Urinary bladder (tissue), 4 donors: ENCODE results near the gene APBA2. TPM values are rescaled to one million over a fixed set of nuclear protein-coding genes. Genes with fewer than 3 reads are reported as not detected.

Experiments
- DNase-seq: peaks from one replicate; pipeline ENCODE4 v3.0.0-alpha.2; 2015; ENCODE audit errors: extremely low spot score
- H3K27ac ChIP-seq: one replicate; pipeline ENCODE4 v1.5.1; 2013; ENCODE audit warnings: low read depth, mild to moderate bottlenecking, moderate library complexity
- H3K36me3 ChIP-seq: one replicate; pipeline ENCODE4 v1.6.1; 2013; ENCODE audit warnings: mild to moderate bottlenecking, moderate library complexity; ENCODE audit not compliant: insufficient read depth
- H3K4me1 ChIP-seq: one replicate; pipeline ENCODE4 v1.6.1; 2013; ENCODE audit warnings: mild to moderate bottlenecking, moderate library complexity; ENCODE audit not compliant: insufficient read depth
- H3K4me3 ChIP-seq: one replicate; pipeline ENCODE4 v1.5.1; 2013; ENCODE audit warnings: low read depth, low read length
- WGBS: extraction: QIAGEN DNeasy Blood & Tissue Kit; methylation state at CpG from one replicate; pipeline ENCODE4 v1.1.7; 2013; 5-methylcytosine and 5-hydroxymethylcytosine counted together
- polyA plus RNA-seq: library from polyadenylated mRNA; stranded (reverse); fragments of 200-250 nt; gene quantifications from one replicate; pipeline ENCODE4 v1.2.3, GENCODE V29; 2013
- total RNA-seq: library from RNA; depleted of rRNA; stranded (reverse); fragments of >200 nt; gene quantifications from one replicate; pipeline ENCODE4 v1.2.3, GENCODE V29; 2014
- donor health status: healthy with polysubstance abuse.
- donor health status: healthy.

The APBA2 gene
- total and polyA plus RNA-seq, 2 donors = 4.2 to 12.8 TPM

DNA sequence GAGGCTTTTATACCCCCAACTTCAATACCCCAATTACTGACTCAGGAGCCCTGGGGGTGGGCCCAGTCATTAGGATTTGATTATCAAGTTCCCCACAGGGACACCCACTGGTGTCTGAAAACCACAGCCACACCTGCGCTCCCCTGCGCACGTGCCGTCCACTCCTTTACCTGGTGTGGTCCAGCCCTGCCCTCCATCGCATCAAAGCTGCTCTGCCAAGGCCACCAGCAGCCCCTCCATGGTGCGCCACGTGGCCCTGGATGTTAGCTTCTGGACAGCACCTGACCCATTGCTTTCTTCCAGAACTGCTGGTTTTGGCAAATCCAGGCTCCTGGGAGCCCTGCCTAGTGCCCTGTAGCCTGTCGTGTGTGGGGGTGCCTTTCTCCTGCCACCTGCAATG, 247.5 kb downstream of the APBA2 start:
- no peak for DNase-seq
- Histone ChIP-seq H3K4me3 (no peak overlapping the region), H3K4me1 (no peaks in the 10 kb centered on the region), H3K36me3 (no peaks in the 10 kb centered on the region), H3K27ac (no peak overlapping the region)
- WGBS = 91% methylated on average over 8 of the region's 8 CpGs

DNA sequence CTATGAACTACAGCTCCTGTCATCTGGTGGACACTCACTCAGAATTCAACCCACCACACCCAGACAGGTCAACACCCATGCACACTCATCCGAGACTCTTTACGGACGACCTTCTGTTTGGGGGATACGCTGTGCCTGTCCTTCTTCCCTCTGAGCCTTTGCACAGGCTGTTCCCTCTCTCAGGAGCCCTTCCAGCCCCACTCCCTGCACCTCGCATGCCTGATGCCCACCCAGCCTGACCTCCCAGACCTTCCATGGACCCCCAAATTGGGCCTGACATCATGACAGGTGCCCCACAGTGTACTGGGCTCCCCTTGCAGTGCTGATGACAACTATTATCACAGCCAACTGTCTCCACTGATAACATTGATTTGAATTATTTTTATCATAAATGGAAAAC, 248.0 kb downstream of the APBA2 start:
- no peak for DNase-seq
- WGBS = 81% methylated on average over 5 of the region's 5 CpGs

DNA sequence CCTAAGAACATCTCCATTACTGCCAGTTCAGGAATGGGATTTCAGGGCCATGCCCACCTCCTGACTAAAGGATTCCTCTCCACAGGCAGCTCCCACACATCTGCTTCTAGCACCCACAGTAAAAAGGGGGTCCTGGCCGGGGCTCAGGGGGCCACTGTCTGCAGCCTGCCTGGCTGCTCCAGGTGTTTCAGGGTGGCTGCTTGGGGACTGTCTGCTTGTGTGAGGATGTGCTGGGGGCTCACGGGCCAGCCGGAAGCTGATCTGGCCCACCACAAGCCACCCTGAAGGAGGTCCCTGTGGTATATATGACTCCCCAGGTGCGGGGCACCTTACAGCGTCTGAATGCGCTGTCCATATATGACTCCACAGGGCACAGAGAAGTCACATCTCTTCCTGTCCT, 248.5 kb downstream of the APBA2 start:
- no peaks in the 10 kb centered on the region for H3K4me1 ChIP-seq
- no peaks in the 10 kb centered on the region for H3K36me3 ChIP-seq
- 89% methylated on average over 6 of the region's 6 CpGs for WGBS
- DNase-seq = no peak
- H3K4me3 ChIP-seq = no peak overlapping the region
- no peak overlapping the region for H3K27ac ChIP-seq

More for the DNA sequence above, 248.0 kb downstream of the APBA2 start:
- Histone ChIP-seq H3K36me3 (no peaks in the 10 kb centered on the region), H3K4me3 (no peak overlapping the region), H3K27ac (no peak overlapping the region), H3K4me1 (no peaks in the 10 kb centered on the region)

DNA sequence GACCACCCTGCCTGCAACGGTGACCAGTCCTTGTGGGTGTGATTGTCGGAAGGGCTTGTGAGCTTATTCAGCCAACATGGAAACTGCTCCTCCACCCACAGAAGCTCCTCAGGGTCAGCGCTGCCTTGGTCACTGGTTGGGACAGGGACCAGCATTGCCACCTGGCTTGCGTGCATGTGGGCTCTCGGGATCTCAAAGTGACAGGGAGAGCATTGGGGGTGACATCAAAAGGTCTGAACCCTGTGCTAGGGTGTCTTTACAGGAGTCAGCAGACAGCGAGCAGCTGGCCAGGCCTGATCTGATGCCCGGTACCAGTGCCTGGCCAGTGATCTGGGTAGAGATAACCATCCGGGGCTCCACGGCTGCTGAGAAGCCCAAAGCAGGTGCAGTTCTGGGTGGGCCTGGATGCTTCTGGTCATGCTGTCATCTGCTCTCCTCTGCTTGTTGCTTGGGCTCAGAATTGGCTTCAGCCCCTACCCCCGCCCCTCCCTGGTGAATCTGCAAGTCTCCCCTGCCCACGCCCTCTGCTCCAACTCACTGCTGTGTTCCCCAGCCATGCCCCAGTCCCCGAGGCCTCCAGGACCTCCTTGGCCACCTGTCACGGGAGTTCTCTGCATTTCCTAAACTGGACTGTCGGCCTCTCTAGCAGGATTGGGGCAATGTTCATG, 249.0 kb downstream of the APBA2 start:
- Histone ChIP-seq H3K36me3 (no peaks in the 10 kb centered on the region), H3K4me1 (no peaks in the 10 kb centered on the region), H3K27ac (no peak overlapping the region), H3K4me3 (no peak overlapping the region)
- no peak for DNase-seq
- WGBS = 81% methylated on average over 14 of the region's 14 CpGs

DNA sequence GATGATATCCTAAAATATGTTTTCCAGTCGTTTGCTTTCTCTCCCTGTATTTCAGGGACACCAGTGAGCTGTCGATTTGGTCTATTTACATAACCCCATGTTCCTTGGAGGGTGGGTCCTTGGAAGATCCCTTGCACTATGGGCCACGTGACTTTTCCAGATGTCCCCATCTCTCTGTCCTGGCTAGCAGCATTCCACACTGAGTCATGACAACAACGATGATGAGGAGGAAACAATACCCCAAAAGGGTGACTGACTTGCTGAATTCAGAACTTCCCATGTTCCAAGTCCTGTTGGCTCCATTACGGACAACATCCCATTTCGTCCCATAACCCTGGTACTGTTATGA, 249.5 kb downstream of the APBA2 start:
- Histone ChIP-seq H3K4me1 (no peaks in the 10 kb centered on the region), H3K36me3 (no peaks in the 10 kb centered on the region), H3K27ac (no peak overlapping the region), H3K4me3 (no peak overlapping the region)
- no peak for DNase-seq
- 66% methylated on average over 6 of the region's 6 CpGs for WGBS

DNA sequence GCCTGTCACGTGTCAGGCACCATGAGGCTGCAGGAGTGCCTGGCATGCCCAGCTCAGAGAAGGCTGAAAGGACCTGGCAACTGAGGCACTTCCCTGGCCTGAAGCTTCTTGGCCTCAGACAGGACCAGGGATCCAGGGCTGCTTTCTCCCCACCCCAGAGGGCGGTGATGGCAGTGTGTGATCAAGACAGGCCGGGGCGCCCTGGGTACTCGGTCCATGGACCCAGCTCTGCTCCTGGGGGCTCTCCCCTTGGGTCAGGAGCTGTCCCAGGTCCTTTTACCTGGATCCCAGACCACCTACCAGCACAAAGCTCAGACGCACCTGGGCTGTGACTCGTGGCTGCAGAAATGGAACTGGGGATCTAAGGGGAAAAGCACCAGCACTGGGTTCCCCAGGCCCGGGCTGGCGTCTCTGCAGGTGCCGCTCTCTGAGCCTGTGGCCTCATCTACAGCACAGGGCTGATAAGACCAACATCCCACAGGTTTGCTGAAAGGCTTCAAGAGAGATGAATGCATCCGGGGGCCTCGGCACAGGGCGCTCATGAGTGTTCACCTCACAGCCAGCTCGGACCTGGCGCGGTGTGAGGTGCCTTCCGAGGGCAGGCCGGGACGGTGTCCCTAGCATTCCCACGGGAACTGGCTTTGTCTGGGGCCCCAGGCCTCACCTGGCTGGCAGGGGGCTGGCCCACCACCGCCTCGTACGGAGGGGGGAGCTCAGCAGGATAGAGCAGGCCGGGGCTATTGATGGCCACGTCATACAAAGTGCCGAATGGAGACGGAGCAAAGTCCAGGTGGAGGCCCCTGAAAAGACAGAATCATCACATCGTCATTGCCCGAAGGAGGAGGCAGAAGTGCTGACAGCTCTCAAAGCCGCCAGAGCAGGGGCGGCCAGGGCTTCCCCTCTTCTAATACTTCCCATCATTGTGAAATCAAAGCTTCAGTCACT, 250.2 kb downstream of the APBA2 start:
- Histone ChIP-seq H3K27ac (no peak overlapping the region), H3K4me1 (no peaks in the 10 kb centered on the region), H3K4me3 (no peak overlapping the region), H3K36me3 (no peaks in the 10 kb centered on the region)
- 91% methylated on average over 31 of the region's 31 CpGs for WGBS
- DNase-seq = no peak

DNA sequence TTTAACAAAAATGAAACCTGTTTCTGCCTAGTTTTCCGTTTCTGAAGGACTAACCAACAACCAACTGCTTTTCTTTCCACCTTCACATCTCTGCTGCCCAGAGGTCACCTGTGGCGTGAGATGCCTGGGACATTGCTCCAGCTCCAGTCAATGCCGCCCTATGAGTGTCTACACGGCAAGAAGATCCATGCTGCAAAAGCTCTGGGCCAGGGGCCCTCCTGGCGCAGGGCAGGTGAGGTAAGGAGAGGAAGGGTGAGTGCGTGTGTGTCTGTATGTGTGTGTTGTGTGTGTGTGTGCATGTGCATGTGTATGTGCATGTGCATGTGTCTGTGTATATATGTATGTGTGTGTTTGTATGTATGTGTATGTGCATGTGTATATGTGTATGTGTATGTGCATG, 252.5 kb downstream of the APBA2 start:
- WGBS = 95% methylated on average over 6 of the region's 6 CpGs
- H3K27ac ChIP-seq = no peak overlapping the region
- H3K4me3 ChIP-seq = no peak overlapping the region
- DNase-seq = no peak
- no peaks in the 10 kb centered on the region for H3K36me3 ChIP-seq
- no peaks in the 10 kb centered on the region for H3K4me1 ChIP-seq

- WGBS = 91% methylated on average over 19 of the region's 19 CpGs
- H3K4me1 ChIP-seq = no peaks in the 10 kb centered on the region
- H3K27ac ChIP-seq = no peak overlapping the region
- DNase-seq = no peak
- no peak overlapping the region for H3K4me3 ChIP-seq
- no peaks in the 10 kb centered on the region for H3K36me3 ChIP-seq
These were observed 253.3 kb downstream of the APBA2 start for GRCh38 chr15:29139072-29139471.

DNA sequence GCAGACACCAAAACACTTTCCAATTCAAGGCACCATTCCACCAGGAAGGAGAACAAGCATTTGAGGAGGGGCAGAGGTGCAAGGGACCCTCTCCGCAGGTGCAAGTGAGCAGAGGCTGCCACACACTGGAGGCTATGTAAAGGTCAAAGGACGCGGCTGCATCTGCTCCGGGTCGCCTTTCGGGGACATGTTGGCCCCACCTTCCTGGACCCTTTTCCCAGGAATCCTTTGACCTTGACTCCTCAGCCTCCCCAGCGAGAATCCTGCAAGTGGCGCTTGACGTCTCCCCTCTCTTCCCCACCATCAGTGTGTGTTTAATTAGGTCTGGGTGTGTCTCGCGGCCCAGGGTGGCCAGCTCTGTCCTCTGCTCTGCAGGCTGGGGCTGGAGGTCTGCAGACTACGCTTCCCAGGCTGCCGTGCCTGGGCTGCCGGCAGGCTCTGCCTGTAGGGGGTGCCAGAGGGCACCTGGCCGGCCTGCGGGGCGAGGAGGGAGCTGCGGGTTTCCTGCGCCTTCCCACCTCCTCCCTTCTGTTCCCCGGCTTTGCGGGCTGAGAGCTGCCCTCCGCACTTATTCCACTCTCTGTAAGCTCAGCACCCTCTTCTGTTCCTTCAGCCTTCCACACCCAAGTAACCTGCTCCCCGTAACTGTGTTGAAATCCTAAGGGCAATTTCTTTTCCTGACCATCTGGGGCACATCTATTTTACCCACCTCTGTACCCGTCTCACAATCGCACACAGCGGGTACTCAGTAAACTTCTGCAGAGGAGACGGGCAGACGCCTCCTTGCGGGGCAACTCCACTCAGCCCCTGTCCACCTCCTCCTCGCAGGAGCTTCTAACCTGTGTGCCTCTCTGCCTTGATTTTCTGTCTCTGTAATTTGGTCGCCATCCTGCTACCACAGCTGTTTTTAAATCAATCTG, 254.0 kb downstream of the APBA2 start:
- 21% methylated on average over 31 of the region's 31 CpGs for WGBS
- no peaks in the 10 kb centered on the region for H3K36me3 ChIP-seq
- H3K27ac ChIP-seq = no peak overlapping the region
- DNase-seq = no peak
- H3K4me1 ChIP-seq = no peaks in the 10 kb centered on the region
- H3K4me3 ChIP-seq = no peak overlapping the region

DNA sequence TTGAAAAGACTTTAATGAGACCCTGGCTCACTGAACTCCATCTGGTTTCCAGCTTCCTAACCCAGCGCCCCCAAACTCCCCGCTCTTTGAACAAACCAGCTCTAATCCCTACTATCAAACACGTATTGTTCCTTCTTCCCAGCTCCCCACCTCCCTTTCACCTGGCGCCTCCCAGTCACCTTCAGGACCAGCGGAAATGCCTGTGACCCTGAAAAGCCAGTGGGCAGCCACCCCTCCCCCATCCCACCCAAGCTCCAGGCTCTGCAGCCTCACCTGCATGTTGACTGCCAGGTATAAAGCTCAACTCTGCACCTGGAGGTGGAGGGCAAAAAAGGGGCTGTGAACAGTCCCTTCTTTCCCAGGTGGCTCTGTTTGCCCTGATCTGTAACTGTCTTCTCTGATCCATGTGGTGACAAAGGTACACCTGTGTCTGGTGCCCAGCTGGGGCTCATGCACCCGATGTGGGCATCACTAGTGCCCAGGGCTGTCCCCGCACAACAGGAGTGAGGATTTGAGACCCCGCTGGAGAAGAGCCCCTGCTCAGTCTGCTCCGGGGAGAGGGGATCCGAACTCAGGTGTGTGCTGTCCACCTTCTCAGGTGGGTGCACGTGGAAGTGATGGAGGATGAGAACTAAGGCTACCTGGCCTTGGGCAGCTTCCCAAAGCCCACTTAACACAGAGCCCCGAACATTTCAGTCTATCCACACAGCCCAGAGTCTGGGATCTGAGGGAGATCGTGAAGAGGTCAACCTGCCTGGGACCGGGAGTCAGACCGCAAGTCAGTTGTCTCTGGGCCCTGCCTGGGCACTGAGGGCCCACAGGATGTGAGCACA, 254.9 kb downstream of the APBA2 start:
- Histone ChIP-seq H3K27ac (no peak overlapping the region), H3K36me3 (no peaks in the 10 kb centered on the region), H3K4me3 (no peak overlapping the region), H3K4me1 (no peaks in the 10 kb centered on the region)
- no peak for DNase-seq
- 84% methylated on average over 15 of the region's 15 CpGs for WGBS

GRCh38 chr15:29141308-29142128, 255.7 kb downstream of the APBA2 start:
- WGBS = 60% methylated on average over 12 of the region's 12 CpGs
- DNase-seq = no peak
- Histone ChIP-seq H3K27ac (no peak overlapping the region), H3K4me1 (no peaks in the 10 kb centered on the region), H3K4me3 (no peak overlapping the region), H3K36me3 (no peaks in the 10 kb centered on the region)

DNA sequence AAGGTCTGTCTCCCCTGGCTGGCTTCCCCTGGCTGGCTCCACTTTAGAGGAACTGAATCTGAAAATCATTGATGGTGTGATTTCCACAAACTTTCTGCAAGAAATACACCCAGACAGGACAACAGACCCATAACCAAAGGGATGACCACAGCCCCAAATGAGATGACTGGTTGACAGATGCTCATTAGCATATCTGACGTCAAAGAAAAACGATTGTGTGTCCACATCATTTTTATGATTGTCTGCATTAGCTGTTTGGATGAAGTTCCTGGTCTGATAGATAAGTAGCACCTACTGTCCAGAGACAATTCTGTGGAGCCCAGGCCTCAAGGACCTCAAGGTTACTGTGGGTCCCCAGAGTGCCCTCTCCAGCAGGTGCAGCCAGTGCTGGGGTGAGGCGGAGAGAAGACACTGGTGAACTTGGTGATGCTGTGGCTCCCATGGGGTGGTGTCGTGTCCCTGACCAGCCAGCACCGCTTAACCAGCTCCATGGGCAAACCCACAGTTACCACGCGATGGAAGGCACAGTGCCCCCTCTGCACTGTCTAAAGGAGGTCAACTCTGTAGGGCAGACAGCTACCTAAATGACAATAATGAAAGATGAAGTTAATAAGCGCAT, 256.5 kb downstream of the APBA2 start:
- no peak overlapping the region for H3K27ac ChIP-seq
- H3K4me1 ChIP-seq = no peaks in the 10 kb centered on the region
- DNase-seq = no peak
- H3K36me3 ChIP-seq = no peaks in the 10 kb centered on the region
- no peak overlapping the region for H3K4me3 ChIP-seq
- 89% methylated on average over 8 of the region's 8 CpGs for WGBS
